ENCODE results near the gene PFDN1.
"Not testable (repeated sequence)": the region's sequence is repeated elsewhere in the genome, so short reads cannot be mapped to it uniquely, and the experiment has no call there.

Gene PFDN1

GRCh38 chr5:140208065-140208464 is 94.8 kb downstream of the PFDN1 start:
- DNase-seq (ENCODE audit: low spot score): no peak

- DNase-seq (ENCODE audit: low spot score): no peak
Observed at GRCh38 chr5:140207250-140207964, 95.5 kb downstream of the PFDN1 start.

GRCh38 chr5:140205952-140206351 is 96.9 kb downstream of the PFDN1 start:
- no peak for DNase-seq (ENCODE audit: low spot score)

- DNase-seq (ENCODE audit: low spot score): no peak
Observed at GRCh38 chr5:140205216-140205615, 97.7 kb downstream of the PFDN1 start.

GRCh38 chr5:140202610-140203009 is 100.3 kb downstream of the PFDN1 start:
- DNase-seq (ENCODE audit: low spot score): no peak

- no peak for DNase-seq (ENCODE audit: low spot score)
Observed at GRCh38 chr5:140202078-140202477, 100.8 kb downstream of the PFDN1 start.

- not testable (repeated sequence) for DNase-seq (ENCODE audit: low spot score)
Observed at GRCh38 chr5:140198915-140199314, 104.0 kb downstream of the PFDN1 start.

- no peak for DNase-seq (ENCODE audit: low spot score)
Observed at GRCh38 chr5:140197023-140197422, 105.9 kb downstream of the PFDN1 start.

GRCh38 chr5:140196115-140196814 is 106.6 kb downstream of the PFDN1 start:
- DNase-seq (ENCODE audit: low spot score): no peak
